HEK293 (cell line): ENCODE results near the gene FANCD2OS.

Experiments used
- ZBTB1 ChIP-seq: fragments of 450-650 bp; formaldehyde crosslinking; IDR thresholded peaks from 2 replicates; pipeline ENCODE4 v1.5.1; 2016; ENCODE audit warnings: missing biosample characterization, missing genetic modification characterization

Gene FANCD2OS

GRCh38 chr3:10055097-10055496 lies 53.0 kb downstream of the FANCD2OS start (continued):
- TF ChIP-seq ZBTB1 (tag by site-specific recombination), result no peak
- TF ChIP-seq, all 188 proteins: peak for 0
